ENCODE data around the gene SEMA4B. TPM values are rescaled to one million over a fixed set of nuclear protein-coding genes. Genes with fewer than 3 reads are reported as not detected.

SEMA4B gene
- total RNA-seq, 4 donors from 2014 or later, result 89.2 to 151 (median 106) TPM

DNA sequence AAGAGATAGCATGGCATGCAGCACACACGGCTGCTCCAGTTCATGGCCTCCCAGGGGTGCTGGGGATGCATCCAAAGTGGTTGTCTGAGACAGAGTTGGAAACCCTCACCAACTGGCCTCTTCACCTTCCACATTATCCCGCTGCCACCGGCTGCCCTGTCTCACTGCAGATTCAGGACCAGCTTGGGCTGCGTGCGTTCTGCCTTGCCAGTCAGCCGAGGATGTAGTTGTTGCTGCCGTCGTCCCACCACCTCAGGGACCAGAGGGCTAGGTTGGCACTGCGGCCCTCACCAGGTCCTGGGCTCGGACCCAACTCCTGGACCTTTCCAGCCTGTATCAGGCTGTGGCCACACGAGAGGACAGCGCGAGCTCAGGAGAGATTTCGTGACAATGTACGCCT, 27.8 kb downstream of the SEMA4B start:
- no peak overlapping the region for H3K4me3 ChIP-seq (ENCODE audit: low read depth, poor library complexity, severe bottlenecking)
- 89 to 91% methylated on average over 14 to 15 of the region's 15 CpGs for WGBS, 2 donors
- no peak for DNase-seq (ENCODE audit: low spot score in 2 of 2)
- TF ChIP-seq, protein P1, sequence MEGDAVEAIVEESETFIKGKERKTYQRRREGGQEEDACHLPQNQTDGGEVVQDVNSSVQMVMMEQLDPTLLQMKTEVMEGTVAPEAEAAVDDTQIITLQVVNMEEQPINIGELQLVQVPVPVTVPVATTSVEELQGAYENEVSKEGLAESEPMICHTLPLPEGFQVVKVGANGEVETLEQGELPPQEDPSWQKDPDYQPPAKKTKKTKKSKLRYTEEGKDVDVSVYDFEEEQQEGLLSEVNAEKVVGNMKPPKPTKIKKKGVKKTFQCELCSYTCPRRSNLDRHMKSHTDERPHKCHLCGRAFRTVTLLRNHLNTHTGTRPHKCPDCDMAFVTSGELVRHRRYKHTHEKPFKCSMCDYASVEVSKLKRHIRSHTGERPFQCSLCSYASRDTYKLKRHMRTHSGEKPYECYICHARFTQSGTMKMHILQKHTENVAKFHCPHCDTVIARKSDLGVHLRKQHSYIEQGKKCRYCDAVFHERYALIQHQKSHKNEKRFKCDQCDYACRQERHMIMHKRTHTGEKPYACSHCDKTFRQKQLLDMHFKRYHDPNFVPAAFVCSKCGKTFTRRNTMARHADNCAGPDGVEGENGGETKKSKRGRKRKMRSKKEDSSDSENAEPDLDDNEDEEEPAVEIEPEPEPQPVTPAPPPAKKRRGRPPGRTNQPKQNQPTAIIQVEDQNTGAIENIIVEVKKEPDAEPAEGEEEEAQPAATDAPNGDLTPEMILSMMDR (IDR thresholded peaks at IDR 0.05), result no peak
- TF ChIP-seq POLR2A (IDR thresholded peaks at IDR 0.05), result no peak
- intact Hi-C loops (cut with DNase I; ENCODE audit: low total_unique reads), result no loop called here

DNA sequence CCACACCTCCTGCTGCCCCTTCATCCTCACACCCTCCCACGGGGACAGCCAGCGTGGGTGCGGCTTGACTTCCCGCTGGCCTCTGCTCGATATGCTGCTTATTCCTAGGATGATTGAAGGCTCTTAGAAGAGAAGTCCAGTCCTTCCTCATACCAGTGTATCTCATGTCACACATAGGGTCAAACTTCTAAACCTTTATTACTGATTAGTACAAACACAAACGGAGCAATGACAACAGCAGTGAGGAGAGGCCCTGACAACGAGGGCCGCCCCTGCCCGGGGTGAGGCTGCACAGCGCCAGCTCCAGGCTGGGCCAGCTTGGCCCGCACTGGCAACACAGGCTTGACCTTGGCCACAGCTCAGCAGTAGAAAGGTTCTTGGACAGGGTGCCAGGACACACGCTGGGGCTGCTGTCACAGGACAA, 29.0 kb downstream of the SEMA4B start:
- TF ChIP-seq, protein P1 (IDR thresholded peaks at IDR 0.05), result no peak
- no peak for TF ChIP-seq POLR2A (IDR thresholded peaks at IDR 0.05)
- intact Hi-C loops (cut with DNase I; ENCODE audit: low total_unique reads), result no loop called here
- H3K4me3 ChIP-seq (ENCODE audit: low read depth, poor library complexity, severe bottlenecking), result no peak overlapping the region
- 61 to 64% methylated on average over 12 of the region's 12 CpGs for WGBS, 2 donors
- DNase-seq (ENCODE audit: low spot score in 2 of 2), result no peak

DNA sequence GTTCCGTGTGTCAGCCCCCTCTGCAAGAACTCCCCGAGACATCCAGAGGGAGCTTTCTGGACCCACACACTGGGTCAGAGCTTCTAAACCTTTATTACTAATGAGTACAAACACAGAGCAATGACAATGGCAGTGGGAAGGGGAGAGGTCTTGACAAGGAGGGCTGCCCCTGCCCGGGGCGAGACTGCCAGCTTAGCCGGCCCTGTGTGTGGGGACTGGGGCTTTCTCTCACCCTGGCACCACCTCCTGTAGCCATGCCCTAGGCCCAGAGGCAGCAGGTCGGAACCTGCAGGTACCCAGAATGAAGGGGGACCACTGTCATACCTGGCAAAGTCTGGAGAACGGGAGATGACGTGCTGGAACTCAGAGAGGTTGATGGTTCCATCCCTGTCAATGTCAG, 29.5 kb downstream of the SEMA4B start:
- no peak overlapping the region for H3K4me3 ChIP-seq (ENCODE audit: low read depth, poor library complexity, severe bottlenecking)
- WGBS, 2 donors, result 55 to 78% methylated on average over 8 of the region's 8 CpGs
- intact Hi-C loops (cut with DNase I; ENCODE audit: low total_unique reads), result no loop called here
- no peak for DNase-seq (ENCODE audit: low spot score in 2 of 2)
- TF ChIP-seq, protein P1 (IDR thresholded peaks at IDR 0.05), result no peak
- no peak for TF ChIP-seq POLR2A (IDR thresholded peaks at IDR 0.05)

DNA sequence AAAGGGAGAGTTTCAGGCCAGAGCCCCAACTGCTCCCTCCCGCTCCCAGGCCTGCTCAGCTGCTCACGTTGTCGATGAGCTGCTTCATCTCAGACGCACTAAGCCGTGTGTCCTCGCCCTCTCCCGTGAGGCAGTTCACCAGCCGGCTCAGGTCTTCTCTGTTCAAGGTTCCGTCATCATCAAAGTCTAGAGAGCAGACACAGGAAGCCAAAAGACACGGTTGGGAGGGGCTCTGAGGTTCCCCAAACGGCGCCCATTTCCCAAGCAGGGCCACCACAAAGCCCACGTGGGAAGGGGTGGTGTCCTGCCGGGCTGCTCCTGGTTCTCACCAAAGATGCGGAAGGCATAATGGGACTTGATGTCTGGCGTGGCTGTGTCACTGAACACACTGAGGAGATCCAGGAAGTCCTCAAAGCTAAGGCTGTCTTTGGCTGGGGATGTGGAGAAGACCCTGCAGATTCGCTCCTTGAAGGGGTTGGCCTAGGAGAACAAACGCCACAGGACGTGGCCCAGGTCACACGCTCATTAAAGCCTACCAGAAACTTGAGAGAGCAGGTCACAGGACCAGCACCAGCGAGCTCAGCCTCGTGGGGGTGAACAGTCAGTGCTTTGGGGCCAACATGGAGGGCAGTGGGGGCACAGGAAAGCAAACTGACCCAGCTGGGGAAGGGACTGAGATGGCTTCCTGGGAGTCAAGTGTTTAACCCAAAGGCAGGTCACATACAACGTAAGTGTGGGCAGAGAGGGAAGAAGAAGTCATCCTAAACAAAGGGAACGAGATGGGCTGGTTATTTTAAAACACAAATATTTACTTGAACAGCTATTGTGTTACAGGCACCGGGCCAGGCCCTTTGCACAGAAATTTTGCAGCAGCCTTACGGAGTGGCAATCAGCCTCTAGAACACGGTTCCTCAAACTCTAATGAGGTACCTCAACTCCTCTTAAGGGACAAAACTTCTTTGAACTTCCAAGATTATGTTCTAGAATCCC, 30.2 kb downstream of the SEMA4B start:
- no peak for DNase-seq (ENCODE audit: low spot score in 2 of 2)
- H3K4me3 ChIP-seq (ENCODE audit: low read depth, poor library complexity, severe bottlenecking), result no peak overlapping the region
- 54 to 55% methylated on average over 27 of the region's 27 CpGs for WGBS, 2 donors
- intact Hi-C loops (cut with DNase I; ENCODE audit: low total_unique reads), result loop anchor here (2.0 kb wide), 1 partner anchor 17 kb away; the partner anchor contains the start of gene TTLL13
- no peak for TF ChIP-seq POLR2A (IDR thresholded peaks at IDR 0.05)
- TF ChIP-seq, protein P1 (IDR thresholded peaks at IDR 0.05), result no peak

DNA sequence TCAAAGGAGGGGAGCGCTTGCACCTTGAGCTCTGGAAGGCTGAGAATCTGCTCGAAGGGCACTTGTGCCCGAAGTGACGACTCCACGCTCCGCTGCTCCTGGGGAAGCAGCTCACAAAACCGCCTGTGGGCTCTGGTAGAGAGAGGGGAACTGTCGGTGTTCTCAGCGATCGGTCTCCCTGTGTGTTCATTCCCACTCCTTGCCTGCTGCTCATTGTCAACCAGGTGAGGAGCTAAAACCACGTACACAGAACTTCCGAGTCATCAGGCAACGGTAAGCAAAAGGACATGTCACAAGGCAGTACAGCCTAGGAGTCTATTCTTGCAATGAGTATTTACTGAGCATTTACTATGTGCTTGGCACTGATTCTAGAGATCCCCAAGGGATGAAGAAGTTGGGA, 31.1 kb downstream of the SEMA4B start:
- 81 to 82% methylated on average over 13 of the region's 13 CpGs for WGBS, 2 donors

More for the DNA sequence above, 31.1 kb downstream of the SEMA4B start:
- H3K4me3 ChIP-seq (ENCODE audit: low read depth, poor library complexity, severe bottlenecking), result no peak overlapping the region
- TF ChIP-seq, protein P1 (IDR thresholded peaks at IDR 0.05), result no peak
- no peak for TF ChIP-seq POLR2A (IDR thresholded peaks at IDR 0.05)
- no peak for DNase-seq (ENCODE audit: low spot score in 2 of 2)
- intact Hi-C loops (cut with DNase I; ENCODE audit: low total_unique reads), result loop anchor here (2.0 kb wide), 1 partner anchor 17 kb away; the partner anchor contains the start of gene TTLL13

Data from lower leg skin (tissue), 4 donors.